Naive B cell (primary cell): ENCODE measurements around the gene CARS1. TPM values are rescaled to one million over a fixed set of nuclear protein-coding genes. Genes with fewer than 3 reads are reported as not detected.
"Not testable (repeated sequence)": the region's sequence is repeated elsewhere in the genome, so short reads cannot be mapped to it uniquely, and the experiment has no call there.

Experiments
- ATAC-seq, 2 donors: fragments of 150-1000 bp; cut with Tn5 transposase; 2 replicates each; pipeline ENCODE4 v1.10.0; 2021; ENCODE audit warnings: low read depth in 2 of 2, mild to moderate bottlenecking in 2 of 2, moderate library complexity in 2 of 2
- DNase-seq: peaks from one replicate; pipeline ENCODE4 v3.0.0; 2022
- H3K27ac Mint-ChIP-seq, 6 donors: one replicate each; pipeline ENCODE4 v1.8.0; 2020 to 2022; ENCODE audit warnings: mild to moderate bottlenecking in 6 of 6, mixed read lengths in 6 of 6, moderate library complexity in 5 of 6, inconsistent platforms in 2 of 6
- H3K27me3 Mint-ChIP-seq, 3 donors: one replicate each; pipeline ENCODE4 v1.8.0; 2021 to 2022; ENCODE audit warnings: mixed read lengths in 3 of 3, mild to moderate bottlenecking in 1 of 3
- H3K36me3 Mint-ChIP-seq, 2 donors: one replicate each; pipeline ENCODE4 v1.8.0; 2020 to 2022; ENCODE audit warnings: mixed read lengths in 2 of 2, inconsistent platforms in 1 of 2, mild to moderate bottlenecking in 1 of 2
- H3K4me1 Mint-ChIP-seq, 3 donors: one replicate each; pipeline ENCODE4 v1.8.0; 2020 to 2022; ENCODE audit warnings: mixed read lengths in 3 of 3, inconsistent platforms in 1 of 3, mild to moderate bottlenecking in 1 of 3, moderate library complexity in 1 of 3
- H3K4me3 Mint-ChIP-seq, 8 donors: one replicate each; pipeline ENCODE4 v1.8.0; 2020 to 2022; ENCODE audit warnings: mild to moderate bottlenecking in 8 of 8, mixed read lengths in 8 of 8, moderate library complexity in 8 of 8, inconsistent platforms in 2 of 8
- H3K9me3 Mint-ChIP-seq, 7 donors: one replicate each; pipeline ENCODE4 v1.8.0; 2020 to 2022; ENCODE audit warnings: mixed read lengths in 7 of 7, mild to moderate bottlenecking in 5 of 7, inconsistent platforms in 2 of 7, moderate library complexity in 1 of 7
- polyA plus RNA-seq, 6 donors: library from polyadenylated mRNA; unstranded; fragments of 300-500 nt; fragmentation: Illumina TruSeq; gene quantifications; one replicate each; pipeline ENCODE4 v1.2.3, GENCODE V29; 2021; ENCODE audit warnings: low read depth in 6 of 6

CARS1 gene
- polyA plus RNA-seq, 6 donors from 2014 or later: 18.8 to 32.7 (median 27.2) TPM

GRCh38 chr11:3063876-3064275 is 6.7 kb upstream of the CARS1 start:
- not testable (repeated sequence) for DNase-seq, H3K9me3 Mint-ChIP-seq, ATAC-seq, H3K36me3 Mint-ChIP-seq, H3K4me1 Mint-ChIP-seq, H3K27ac Mint-ChIP-seq
- H3K27me3 Mint-ChIP-seq: peaks cover 14 to 40% (median 22%) of the 10 kb centered on the region in 3 donors
- peak overlapping the region in 1 of 8 donors; percentile 8 for H3K4me3 Mint-ChIP-seq

GRCh38 chr11:3063432-3063831 is 6.2 kb upstream of the CARS1 start:
- peaks cover 14 to 36% (median 22%) of the 10 kb centered on the region in 3 donors for H3K27me3 Mint-ChIP-seq
- ATAC-seq, H3K9me3 Mint-ChIP-seq, H3K36me3 Mint-ChIP-seq, H3K27ac Mint-ChIP-seq, H3K4me3 Mint-ChIP-seq, H3K4me1 Mint-ChIP-seq, DNase-seq: not testable (repeated sequence)

DNA sequence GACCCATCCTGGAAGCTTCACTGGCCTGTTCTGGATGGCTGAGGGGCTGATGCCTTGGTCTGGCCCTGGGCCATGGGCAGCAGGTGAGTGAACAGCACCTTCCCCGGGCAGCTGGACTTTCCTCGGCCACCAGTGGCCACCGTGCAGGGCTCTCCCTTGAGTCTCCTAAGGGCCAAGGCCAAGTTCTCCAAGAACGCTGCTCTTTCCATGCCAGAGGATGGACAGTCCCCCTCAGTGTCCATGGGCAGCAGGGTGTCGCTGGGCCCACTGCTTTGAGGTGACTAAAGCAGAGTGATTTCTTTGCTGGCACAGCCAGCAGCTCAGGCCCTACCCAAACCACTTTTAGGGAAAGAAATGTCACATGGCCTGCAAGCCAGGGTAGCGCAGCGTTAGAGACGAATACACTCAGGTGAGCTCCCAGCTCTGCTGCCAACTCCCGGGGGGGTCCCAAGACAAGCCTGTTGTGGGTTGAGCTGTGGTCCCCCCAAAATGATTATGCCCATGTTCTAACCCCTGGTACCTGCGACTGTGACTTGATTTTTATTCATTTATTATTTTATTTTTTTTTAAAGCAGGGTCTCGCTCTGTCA is 3.3 kb upstream of the CARS1 start:
- H3K4me3 Mint-ChIP-seq: peak overlapping the region in 1 of 8 donors; percentile 9
- H3K36me3 Mint-ChIP-seq: no peaks in the 10 kb centered on the region
- ATAC-seq: no peak
- DNase-seq: no peak
- peaks cover 11 to 20% (median 18%) of the 10 kb centered on the region in 3 donors for H3K4me1 Mint-ChIP-seq
- H3K27me3 Mint-ChIP-seq: peaks cover 11 to 22% (median 12%) of the 10 kb centered on the region in 3 donors
- peaks cover 0 to 2% (median 0%) of the 10 kb centered on the region in 7 donors for H3K9me3 Mint-ChIP-seq
- no peak overlapping the region for H3K27ac Mint-ChIP-seq

- no peaks in the 10 kb centered on the region for H3K36me3 Mint-ChIP-seq
- peak overlapping the region in 2 of 6 donors; percentile 9 to 29 for H3K27ac Mint-ChIP-seq
- DNase-seq (no peak), ATAC-seq (no peak)
- H3K27me3 Mint-ChIP-seq: peaks cover under 1 to 14% (median 4%) of the 10 kb centered on the region in 3 donors
- peaks cover 20 to 31% (median 30%) of the 10 kb centered on the region in 3 donors for H3K4me1 Mint-ChIP-seq
- H3K9me3 Mint-ChIP-seq: no peaks in the 10 kb centered on the region
- H3K4me3 Mint-ChIP-seq: peak overlapping the region in 7 of 8 donors; percentile 8 to 87 (median 56)
These were observed 1.8 kb upstream of the CARS1 start for GRCh38 chr11:3058753-3059664.

GRCh38 chr11:3056296-3057068 is 741 bp downstream of the CARS1 start:
- H3K27me3 Mint-ChIP-seq: peaks cover 0 to 6% (median 0%) of the 10 kb centered on the region in 3 donors
- peak overlapping the region in 5 of 6 donors; percentile 75 to 94 (median 91) for H3K27ac Mint-ChIP-seq
- ATAC-seq: peak; percentile 8 to 18
- H3K4me3 Mint-ChIP-seq: peak overlapping the region; percentile 86 to 94 (median 92)
- peaks cover 30 to 49% (median 42%) of the 10 kb centered on the region in 3 donors for H3K4me1 Mint-ChIP-seq
- H3K9me3 Mint-ChIP-seq: no peaks in the 10 kb centered on the region
- no peaks in the 10 kb centered on the region for H3K36me3 Mint-ChIP-seq
- no peak for DNase-seq

- Mint-ChIP-seq H3K4me1 (peaks cover 32 to 55% (median 48%) of the 10 kb centered on the region in 3 donors), H3K4me3 (peak overlapping the region; percentile 86 to 94 (median 90)), H3K27ac (peak overlapping the region in 5 of 6 donors; percentile 54 to 92 (median 91)), H3K9me3 (no peaks in the 10 kb centered on the region), H3K36me3 (no peaks in the 10 kb centered on the region), H3K27me3 (peaks cover 0 to under 1% (median 0%) of the 10 kb centered on the region in 3 donors)
- ATAC-seq: no peak
- no peak for DNase-seq
These were observed 1.3 kb downstream of the CARS1 start for GRCh38 chr11:3055891-3056290.

DNA sequence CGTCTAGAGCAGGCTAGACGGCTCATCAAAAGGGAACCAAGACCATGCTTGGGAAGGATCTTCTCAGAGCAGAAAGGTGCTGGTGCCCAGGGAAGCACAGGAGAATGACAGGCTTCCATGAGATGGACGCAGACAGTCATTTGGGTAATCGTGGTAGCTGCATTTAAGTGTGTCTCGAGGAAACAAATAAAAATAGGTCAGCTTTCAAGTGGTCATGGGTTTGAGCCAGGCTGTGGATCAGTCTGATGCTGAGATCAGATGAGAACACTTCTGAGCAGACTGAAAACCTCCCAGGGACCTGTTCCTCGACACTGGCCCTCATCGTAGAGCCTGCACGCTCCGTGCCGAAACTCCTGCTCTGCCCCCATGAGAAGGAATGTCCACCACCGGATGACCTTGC is 4.7 kb downstream of the CARS1 start:
- Mint-ChIP-seq H3K27ac (peak overlapping the region in 1 of 6 donors; percentile 60), H3K36me3 (no peaks in the 10 kb centered on the region), H3K27me3 (no peaks in the 10 kb centered on the region), H3K4me3 (peak overlapping the region in 1 of 8 donors; percentile 33), H3K4me1 (peaks cover 42 to 65% (median 63%) of the 10 kb centered on the region in 3 donors), H3K9me3 (no peaks in the 10 kb centered on the region)
- DNase-seq (no peak), ATAC-seq (no peak)

DNA sequence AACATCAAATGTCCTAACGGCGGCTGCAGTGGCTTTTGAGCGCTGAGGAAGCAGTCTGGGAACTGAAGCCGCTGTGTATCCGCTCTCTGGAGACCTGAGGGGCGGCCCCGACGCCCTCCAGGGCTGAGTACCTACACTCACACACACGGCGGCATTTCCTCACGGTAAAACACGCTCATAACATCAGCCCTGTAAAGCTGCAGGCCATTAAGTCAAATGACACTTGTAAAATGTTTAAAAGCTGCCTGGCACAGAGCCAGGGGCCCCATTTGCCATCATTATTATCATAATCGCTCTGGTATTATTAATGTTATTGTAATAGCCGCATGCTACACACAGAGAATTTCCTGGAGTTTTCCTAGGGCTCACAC is 5.1 kb downstream of the CARS1 start:
- ATAC-seq (peak; percentile 38 to 46), DNase-seq (no peak)
- no peaks in the 10 kb centered on the region for H3K36me3 Mint-ChIP-seq
- H3K27me3 Mint-ChIP-seq: no peaks in the 10 kb centered on the region
- H3K27ac Mint-ChIP-seq: peak overlapping the region in 1 of 6 donors; percentile 20
- peak overlapping the region in 4 of 8 donors; percentile 12 to 29 (median 17) for H3K4me3 Mint-ChIP-seq
- H3K4me1 Mint-ChIP-seq: peaks cover 38 to 63% (median 62%) of the 10 kb centered on the region in 3 donors
- H3K9me3 Mint-ChIP-seq: no peaks in the 10 kb centered on the region

- H3K36me3 Mint-ChIP-seq: no peaks in the 10 kb centered on the region
- peak overlapping the region in 5 of 8 donors; percentile 20 to 59 (median 34) for H3K4me3 Mint-ChIP-seq
- no peaks in the 10 kb centered on the region for H3K9me3 Mint-ChIP-seq
- H3K27ac Mint-ChIP-seq: peak overlapping the region in 3 of 6 donors; percentile 25 to 91 (median 44)
- DNase-seq (no peak), ATAC-seq (no peak)
- peaks cover 37 to 61% (median 60%) of the 10 kb centered on the region in 3 donors for H3K4me1 Mint-ChIP-seq
- H3K27me3 Mint-ChIP-seq: no peaks in the 10 kb centered on the region
These were observed 5.8 kb downstream of the CARS1 start for GRCh38 chr11:3051196-3052108.

DNA sequence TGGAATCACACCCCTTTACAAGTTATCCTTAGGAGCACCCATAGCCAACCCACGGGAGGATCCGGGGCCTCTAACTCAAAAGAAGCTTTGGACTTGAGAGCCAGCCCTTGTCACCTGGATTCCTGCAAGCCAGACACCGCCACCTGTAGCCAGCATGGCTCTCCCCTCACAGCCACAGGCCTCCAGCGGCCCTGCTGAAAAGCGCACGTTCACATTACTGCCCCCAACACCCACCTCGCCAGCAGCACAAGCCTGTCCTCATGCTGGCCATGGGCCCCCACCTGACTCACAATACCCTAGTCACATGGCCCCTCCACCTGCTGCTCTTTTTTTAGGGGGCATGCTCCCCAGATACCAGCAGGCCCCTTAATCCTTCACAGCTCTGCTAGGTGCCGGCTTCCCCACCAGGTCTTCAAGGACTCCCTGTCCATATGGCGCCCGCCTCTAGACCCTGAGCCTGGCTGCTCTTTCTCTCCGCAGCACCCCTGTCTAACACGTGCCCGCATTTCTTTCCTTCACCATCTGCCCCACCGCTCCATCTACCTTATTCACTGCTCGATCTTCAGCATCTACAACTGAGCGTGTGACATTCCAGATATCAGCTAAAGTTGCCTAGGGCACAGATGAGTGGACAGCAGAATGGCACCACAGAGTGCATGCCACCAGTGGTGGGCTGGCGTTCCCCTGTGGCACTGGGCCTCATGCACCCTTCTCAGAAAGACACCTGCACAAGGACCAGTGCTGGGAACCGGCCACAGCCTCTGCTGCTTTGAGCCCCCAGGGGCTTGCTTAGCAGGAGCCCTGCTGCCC is 6.6 kb downstream of the CARS1 start:
- DNase-seq (no peak), ATAC-seq (no peak)
- H3K27me3 Mint-ChIP-seq: no peaks in the 10 kb centered on the region
- no peaks in the 10 kb centered on the region for H3K9me3 Mint-ChIP-seq
- H3K36me3 Mint-ChIP-seq: no peaks in the 10 kb centered on the region
- H3K4me1 Mint-ChIP-seq: peaks cover 31 to 53% (median 53%) of the 10 kb centered on the region in 3 donors
- peak overlapping the region in 1 of 8 donors; percentile 52 for H3K4me3 Mint-ChIP-seq
- peak overlapping the region in 3 of 6 donors; percentile 25 to 93 (median 91) for H3K27ac Mint-ChIP-seq

GRCh38 chr11:3049430-3050243 is 7.6 kb downstream of the CARS1 start:
- H3K27me3 Mint-ChIP-seq: no peaks in the 10 kb centered on the region
- peak overlapping the region in 2 of 6 donors; percentile 33 to 91 for H3K27ac Mint-ChIP-seq
- peak overlapping the region in 4 of 8 donors; percentile 10 to 75 (median 42) for H3K4me3 Mint-ChIP-seq
- ATAC-seq (peak; percentile 89 to 97), DNase-seq (no peak)
- H3K36me3 Mint-ChIP-seq: no peaks in the 10 kb centered on the region
- peaks cover 30 to 52% (median 45%) of the 10 kb centered on the region in 3 donors for H3K4me1 Mint-ChIP-seq
- H3K9me3 Mint-ChIP-seq: no peaks in the 10 kb centered on the region
